ENCODE data around the gene SDK2. TPM values are rescaled to one million over a fixed set of nuclear protein-coding genes. Genes with fewer than 3 reads are reported as not detected.
A peak's percentile ranks its signal among the peaks of the same experiment; 100 is the strongest.

SDK2 gene
- total and polyA plus RNA-seq, 2 of the 4 experiments (the other 2 are of a cell fraction): under 0.01 to 0.03 TPM

DNA sequence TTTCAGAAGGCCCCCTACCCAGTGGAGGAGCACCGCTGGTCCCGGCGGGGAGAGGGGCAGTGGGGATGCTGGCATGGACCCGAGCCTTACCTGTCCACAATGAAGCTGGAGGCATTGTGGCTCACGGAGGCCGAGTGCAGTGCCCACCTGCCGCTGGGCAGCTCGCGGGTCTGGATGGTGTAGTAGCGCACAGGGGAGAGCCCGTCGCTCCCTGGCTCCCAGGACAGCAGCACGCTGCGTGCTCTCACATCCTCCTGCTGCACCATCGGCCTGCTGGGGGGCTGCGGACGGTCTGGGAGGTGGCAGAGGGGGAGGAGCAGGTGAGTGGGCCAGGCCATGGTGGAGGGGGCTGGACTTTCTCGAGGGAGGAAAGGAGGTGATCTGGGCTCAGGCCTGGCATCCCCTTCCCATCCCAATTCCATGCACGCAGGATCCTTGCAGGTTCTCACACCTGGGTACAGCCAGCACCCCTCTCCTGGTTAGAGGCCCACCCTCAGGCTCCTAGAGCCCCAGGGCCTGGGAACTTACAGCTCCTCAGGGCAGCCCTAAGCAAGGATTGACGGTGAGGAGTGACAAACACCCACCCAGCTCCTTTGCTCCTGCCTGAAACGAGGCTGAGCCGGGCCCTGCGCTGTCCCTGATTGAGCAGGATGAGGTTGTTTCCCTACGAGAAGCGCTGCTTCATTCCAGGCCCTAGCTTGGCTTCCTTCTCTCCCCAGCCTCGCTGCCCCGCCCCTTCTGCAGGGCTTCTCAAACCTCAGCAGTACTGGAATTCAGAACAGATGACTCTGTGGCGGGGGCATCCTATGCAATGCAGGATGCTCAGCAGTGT is 256.3 kb downstream of the SDK2 start:
- dilution Hi-C loops (cut with HindIII; ENCODE audit: low sequenced_read_pairs, unreplicated experiment) (no loop called here), intact Hi-C loops (cut with micrococcal nuclease) (no loop called here), in situ Hi-C loops (cut with MboI; ENCODE audit: low sequenced_read_pairs) (no loop called here)
- Histone ChIP-seq H3K9me3 (ENCODE audit: control insufficient read depth, insufficient read depth, low read length) (no peaks in the 10 kb centered on the region), H3K79me1 (ENCODE audit: low read depth in 1 of 2, low read length in 2 of 2) (no peaks in the 10 kb centered on the region), H3K14ac (replicated peaks; ENCODE audit: low read depth, low read length) (no peak overlapping the region), H3K9me1 (ENCODE audit: insufficient read depth, low read length) (no peaks in the 10 kb centered on the region), H2AFZ (replicated peaks; ENCODE audit: low read length, poor library complexity) (peak overlapping the region; percentile 32), H3K27ac (ENCODE audit: insufficient read depth, low read length) (no peak overlapping the region), H3K4ac (ENCODE audit: low read depth, low read length) (no peak overlapping the region), H2BK20ac (ENCODE audit: low read depth, low read length) (no peak overlapping the region), H3K4me2 (ENCODE audit: low read depth, low read length) (no peak overlapping the region), H2BK120ac (ENCODE audit: low read depth, low read length) (no peak overlapping the region), H4K20me1 (ENCODE audit: insufficient read depth, low read length) (no peaks in the 10 kb centered on the region), H3K27me3 (ENCODE audit: control insufficient read depth, insufficient read depth, low read length) (peaks cover 21% of the 10 kb centered on the region), H2AK5ac (ENCODE audit: low read depth, low read length) (no peak overlapping the region), H3K18ac (ENCODE audit: low read depth, low read length) (no peak overlapping the region), H3K23ac (ENCODE audit: low read depth, low read length) (no peak overlapping the region), H4K91ac (ENCODE audit: insufficient read depth, low read depth, low read length) (no peak overlapping the region), H3K56ac (ENCODE audit: extremely low read depth, insufficient read depth, low read length) (no peak overlapping the region), H2AK9ac (replicated peaks; ENCODE audit: low read depth, low read length, poor library complexity) (no peak overlapping the region), H3K9ac (ENCODE audit: low read depth, low read length) (no peak overlapping the region), H4K8ac (ENCODE audit: low read depth in 2 of 2, low read length in 2 of 2) (no peak overlapping the region), H2BK5ac (ENCODE audit: low read depth, low read length, poor library complexity, severe bottlenecking) (no peak overlapping the region), H2BK15ac (ENCODE audit: low read depth, low read length) (no peak overlapping the region), H4K5ac (ENCODE audit: low read depth, low read length) (no peak overlapping the region), H3K4me3 (ENCODE audit: insufficient read depth, low read depth, low read length) (no peak overlapping the region), H3K4me1 (ENCODE audit: control insufficient read depth, insufficient read depth, low read length) (no peaks in the 10 kb centered on the region), H3K36me3 (ENCODE audit: control insufficient read depth, insufficient read depth, low read length) (no peaks in the 10 kb centered on the region)
- 67% methylated on average over 12 of the region's 28 CpGs; no CpG with 5 or more reads in 1 of the 2 experiments for WGBS, 2 experiments (ENCODE audit: extremely low coverage in 2 of 2, insufficient read length in 1 of 2)
- DNase-seq: no peak
- ATAC-seq (ENCODE audit: low read depth): peak; percentile 69
- TF ChIP-seq, protein P1, sequence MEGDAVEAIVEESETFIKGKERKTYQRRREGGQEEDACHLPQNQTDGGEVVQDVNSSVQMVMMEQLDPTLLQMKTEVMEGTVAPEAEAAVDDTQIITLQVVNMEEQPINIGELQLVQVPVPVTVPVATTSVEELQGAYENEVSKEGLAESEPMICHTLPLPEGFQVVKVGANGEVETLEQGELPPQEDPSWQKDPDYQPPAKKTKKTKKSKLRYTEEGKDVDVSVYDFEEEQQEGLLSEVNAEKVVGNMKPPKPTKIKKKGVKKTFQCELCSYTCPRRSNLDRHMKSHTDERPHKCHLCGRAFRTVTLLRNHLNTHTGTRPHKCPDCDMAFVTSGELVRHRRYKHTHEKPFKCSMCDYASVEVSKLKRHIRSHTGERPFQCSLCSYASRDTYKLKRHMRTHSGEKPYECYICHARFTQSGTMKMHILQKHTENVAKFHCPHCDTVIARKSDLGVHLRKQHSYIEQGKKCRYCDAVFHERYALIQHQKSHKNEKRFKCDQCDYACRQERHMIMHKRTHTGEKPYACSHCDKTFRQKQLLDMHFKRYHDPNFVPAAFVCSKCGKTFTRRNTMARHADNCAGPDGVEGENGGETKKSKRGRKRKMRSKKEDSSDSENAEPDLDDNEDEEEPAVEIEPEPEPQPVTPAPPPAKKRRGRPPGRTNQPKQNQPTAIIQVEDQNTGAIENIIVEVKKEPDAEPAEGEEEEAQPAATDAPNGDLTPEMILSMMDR (conservative IDR thresholded peaks at IDR 0.05; ENCODE audit: low read depth, low read length): no peak
- TF ChIP-seq, protein P2, sequence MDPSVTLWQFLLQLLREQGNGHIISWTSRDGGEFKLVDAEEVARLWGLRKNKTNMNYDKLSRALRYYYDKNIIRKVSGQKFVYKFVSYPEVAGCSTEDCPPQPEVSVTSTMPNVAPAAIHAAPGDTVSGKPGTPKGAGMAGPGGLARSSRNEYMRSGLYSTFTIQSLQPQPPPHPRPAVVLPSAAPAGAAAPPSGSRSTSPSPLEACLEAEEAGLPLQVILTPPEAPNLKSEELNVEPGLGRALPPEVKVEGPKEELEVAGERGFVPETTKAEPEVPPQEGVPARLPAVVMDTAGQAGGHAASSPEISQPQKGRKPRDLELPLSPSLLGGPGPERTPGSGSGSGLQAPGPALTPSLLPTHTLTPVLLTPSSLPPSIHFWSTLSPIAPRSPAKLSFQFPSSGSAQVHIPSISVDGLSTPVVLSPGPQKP (IDR thresholded peaks at IDR 0.05; ENCODE audit: borderline replicate concordance, low read depth, low read length): no peak
- TF ChIP-seq MXI1 (IDR thresholded peaks at IDR 0.05; ENCODE audit: borderline replicate concordance, low read depth, low read length): no peak
- no peak for TF ChIP-seq RFX5 (IDR thresholded peaks at IDR 0.05; ENCODE audit: low read depth, low read length)
- no peak for TF ChIP-seq SMC3 (IDR thresholded peaks at IDR 0.05; ENCODE audit: low read depth, low read length)
- no TSS peak for BruUV-seq (replicated peaks)
- ChIA-PET POLR2A (ENCODE audit: unreplicated experiment) (no interaction called here), CTCF (no interaction called here)
